Endothelial cell of hepatic sinusoid (primary cell): Measurements from ENCODE around the gene PARP3.
"Not testable (repeated sequence)": the region's sequence is repeated elsewhere in the genome, so short reads cannot be mapped to it uniquely, and the experiment has no call there.

Experiments used
- in situ Hi-C: cut with HindIII; loops from 2 replicates; pipeline ENCODE4 v1.10.0; 2017; ENCODE audit warnings: low sequenced_read_pairs

PARP3 gene

DNA sequence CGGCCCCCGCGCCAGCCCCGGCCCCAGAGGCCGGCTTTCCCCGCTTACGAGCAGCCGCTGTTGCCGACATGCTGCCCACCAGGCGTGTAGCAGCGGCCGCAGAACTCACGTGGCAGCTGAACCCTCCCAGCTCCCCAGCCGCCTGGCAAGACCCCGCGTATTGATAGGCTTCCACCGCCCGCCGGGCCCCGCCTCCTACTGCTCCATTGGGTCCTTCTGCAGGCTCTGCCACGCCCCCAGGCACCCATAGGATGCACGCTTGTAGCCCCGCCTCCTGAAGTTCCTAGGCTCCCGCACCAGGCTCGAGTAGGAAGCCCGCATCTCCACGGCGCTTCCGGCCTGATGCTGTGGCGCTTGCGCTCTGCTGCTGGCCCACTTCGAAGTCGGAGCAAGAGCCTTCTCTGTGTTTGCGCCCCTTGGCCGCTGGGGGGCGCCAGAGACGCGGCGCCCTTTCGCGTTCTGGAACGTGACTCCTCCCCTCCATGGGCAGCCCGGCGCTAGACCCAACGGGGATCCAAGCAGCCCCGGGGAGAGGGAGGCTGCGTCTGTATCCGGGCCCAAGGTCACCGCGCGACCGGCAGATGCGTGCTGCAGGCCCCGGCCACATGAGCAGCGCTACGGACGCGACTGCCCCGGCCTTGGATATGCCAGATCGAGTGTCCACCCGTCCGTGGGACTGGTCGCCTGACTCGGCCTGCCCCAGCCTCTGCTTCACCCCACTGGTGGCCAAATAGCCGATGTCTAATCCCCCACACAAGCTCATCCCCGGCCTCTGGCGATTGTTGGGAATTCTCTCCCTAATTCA lies at the start of gene PARP3, which contains the start of gene RRP9:
TSS of gene PARP3 (plus strand) at position 566 of the 805 bp plus-strand sequence. CDS start 993 bp downstream, outside the sequence.
TSS of gene RRP9 (minus strand) at position 107 of the 805 bp plus-strand sequence. CDS start at position 70, 37 bp downstream.
- in situ Hi-C loops: loop anchor here (10.0 kb wide), 1 partner anchor 53 kb away; the partner anchor contains the start of gene RPL29

DNA sequence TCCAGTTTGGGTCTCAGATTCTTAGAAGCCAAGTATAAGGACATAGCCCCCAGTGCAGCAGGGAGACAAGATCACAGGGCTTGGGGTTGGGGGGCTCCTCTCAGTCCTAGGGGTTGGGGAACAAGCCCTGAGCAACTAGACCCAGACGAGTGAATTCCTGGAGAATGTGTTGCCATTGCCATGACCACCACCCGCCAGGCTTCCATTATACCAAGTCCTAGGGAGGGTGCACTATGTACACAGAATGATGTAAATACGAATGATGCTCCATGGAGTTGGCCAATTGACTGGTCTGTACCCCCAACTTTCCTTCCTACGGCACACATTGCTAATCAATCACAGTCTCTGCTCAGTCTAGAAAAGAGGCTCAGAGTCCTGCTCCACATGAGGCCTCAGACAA lies 47.8 kb upstream of the PARP3 start:
- in situ Hi-C loops: loop anchor here (10.0 kb wide), 1 partner anchor 70 kb away; the partner anchor contains the start of gene PCBP4

DNA sequence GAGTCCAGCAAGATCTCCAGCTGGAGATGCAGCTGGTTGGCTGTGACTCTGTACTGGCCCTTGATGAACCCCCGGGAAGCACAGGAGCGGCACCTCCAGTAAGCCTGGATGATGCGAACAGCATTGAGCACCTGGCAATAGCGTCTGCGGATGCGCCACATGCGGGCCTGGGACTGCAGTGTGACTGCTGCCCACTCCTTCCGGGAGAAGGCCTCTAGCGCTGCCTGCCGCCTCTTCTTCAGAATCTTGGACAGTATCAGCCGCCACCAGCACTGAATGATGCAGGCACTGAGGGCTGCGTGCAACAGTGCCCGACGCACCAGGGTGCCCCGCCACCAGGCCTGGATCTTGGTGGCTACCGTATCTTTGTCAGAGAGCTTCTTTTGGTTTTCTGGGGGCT lies 47.2 kb upstream of the PARP3 start:
- in situ Hi-C loops: loop anchor here (10.0 kb wide), 1 partner anchor 70 kb away; the partner anchor contains the start of gene PCBP4

DNA sequence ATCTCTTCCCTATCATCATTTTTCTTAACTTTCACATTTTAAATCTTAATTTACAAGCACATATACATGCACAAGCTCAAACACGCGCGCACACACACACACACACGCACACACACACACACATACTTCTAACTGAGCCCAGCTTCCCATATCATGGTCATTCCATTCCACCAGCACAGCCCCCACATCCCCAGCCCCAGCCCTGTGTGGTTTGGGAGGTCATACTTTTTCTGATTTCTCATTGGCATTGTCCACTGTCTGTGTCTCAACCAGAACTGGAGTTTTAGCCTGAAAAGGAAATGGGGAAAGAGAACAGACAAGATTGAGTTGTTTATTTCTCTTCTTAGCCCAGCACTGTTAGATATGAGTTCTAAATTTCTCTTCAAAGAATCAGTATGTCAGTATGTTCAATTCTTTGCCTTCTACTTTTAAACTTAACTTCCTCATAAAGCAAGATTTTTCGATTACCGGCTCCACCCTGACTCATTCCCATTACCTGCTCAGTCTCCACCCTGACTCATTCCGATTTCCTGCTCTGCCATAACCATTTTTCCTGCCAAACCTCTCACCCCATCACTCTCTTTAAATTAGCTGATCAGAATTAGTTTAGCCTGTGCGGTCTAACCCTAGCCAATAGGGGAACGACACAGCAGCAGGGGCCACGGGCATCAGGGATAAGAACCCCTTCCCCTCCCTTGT lies 45.4 kb upstream of the PARP3 start:
- in situ Hi-C loops: loop anchor here (10.0 kb wide), 1 partner anchor 68 kb away; the partner anchor contains the start of gene PCBP4

DNA sequence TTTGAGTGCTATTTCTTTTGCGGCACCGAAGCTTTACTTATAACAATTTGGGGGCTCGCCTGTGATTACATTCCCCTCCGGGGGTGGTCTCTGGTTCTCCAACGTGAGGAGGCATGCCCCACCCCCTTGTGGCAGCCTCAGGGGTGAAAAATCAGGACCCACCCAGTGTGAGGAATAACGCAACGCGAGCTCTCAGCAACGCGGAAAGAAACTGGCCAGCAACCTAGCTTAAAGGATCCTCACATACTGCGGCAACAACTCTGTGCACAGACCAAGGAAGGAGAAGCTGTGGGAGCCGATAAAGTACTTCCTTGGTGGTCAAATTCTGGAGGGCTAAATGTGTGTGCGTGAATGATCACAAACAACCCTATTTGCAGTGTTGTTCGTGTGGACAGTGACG lies 44.8 kb upstream of the PARP3 start:
- in situ Hi-C loops: loop anchor here (10.0 kb wide), 1 partner anchor 67 kb away; the partner anchor contains the start of gene PCBP4

DNA sequence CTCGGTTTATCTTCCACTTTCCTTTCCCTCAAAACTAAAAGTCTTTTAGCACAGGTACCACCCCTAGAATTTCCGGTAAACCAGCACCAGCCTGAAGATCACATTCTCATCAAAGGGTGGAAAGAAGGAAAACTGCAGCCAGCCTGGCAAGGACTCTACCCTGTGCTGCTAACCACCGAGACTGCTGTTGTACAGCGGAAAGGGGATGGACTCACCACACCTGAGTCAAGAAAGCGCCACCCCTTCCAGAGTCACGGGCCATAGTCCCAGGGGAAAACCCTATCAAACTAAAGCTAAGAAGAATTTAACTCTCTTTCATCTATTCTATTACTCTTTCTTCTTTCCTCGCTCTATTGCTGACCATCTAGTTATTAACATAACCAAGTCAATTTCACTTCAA lies 42.1 kb upstream of the PARP3 start:
- in situ Hi-C loops: not testable (repeated sequence)

DNA sequence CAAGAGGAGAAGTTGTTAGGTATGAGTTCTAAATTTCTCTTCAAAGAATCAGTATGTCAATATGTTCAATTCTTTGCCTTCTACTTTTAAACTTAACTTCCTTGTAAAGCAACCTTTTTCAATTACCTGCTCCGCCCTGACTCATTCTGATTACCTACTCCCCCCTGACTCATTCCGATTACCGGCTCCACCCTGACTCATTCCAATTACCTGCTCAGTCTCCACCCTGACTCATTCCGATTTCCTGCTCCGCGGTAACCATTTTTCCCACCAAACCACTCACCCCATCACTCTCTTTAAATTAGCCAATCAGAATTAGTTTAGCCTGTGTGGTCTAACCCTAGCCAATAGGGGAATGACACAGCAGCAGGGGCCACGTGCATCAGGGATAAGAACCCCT lies 39.8 kb upstream of the PARP3 start:
- in situ Hi-C loops: not testable (repeated sequence)

DNA sequence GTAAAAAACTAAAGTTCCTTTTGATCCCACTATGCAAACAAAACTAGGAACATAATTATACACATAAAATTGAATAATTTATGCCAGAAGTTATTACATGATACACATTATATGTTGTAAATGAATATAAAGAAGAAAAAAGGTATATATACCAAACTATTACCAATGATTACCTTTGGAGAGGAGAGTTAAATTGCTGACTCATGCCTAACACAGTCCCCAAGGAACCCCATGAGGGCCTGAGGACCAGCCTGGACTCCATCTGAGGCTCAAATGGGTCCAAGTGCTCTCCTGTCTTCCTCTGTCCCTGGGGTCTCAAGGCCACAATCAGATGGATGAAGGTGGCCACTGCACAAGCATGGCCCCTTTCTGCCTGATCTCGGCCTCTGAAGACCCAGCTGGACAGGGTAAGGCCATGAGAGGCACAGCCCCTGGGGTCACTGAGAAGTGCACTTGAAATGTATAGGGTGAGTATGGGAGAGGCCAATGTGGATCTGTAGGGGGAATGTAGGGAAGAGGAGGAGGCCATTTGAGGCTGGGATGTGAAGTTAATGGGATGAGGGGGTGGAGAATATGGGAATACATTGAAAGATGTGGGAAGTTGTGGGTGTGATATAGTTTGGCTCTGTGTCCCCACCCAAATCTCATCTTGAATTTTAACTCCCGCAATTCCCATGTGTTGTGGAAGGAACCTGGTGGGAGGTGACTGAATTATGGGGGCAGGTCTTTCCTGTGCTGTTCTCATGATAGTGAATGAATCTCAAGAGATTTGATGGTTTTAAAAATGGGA lies 37.9 kb upstream of the PARP3 start:
- in situ Hi-C loops: no loop called here

DNA sequence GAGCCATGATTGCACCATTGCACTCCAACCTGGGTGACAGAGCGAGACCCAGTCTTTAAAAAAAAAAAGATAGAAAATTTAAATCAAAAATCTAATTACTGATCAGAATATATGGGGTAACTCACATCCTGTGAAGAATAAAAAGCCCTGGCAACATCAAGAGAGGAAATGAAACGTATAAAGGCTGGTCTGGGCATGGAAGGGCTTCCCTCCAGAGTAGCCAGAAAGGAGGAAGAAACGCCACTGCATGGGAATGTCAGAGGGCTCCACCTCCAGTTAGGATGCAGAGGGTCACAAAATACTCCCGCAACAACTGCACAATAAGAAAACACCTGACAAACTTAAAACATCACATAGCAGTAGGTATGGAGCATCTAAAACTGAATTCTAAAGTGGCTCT lies 34.1 kb upstream of the PARP3 start:
- in situ Hi-C loops: no loop called here

DNA sequence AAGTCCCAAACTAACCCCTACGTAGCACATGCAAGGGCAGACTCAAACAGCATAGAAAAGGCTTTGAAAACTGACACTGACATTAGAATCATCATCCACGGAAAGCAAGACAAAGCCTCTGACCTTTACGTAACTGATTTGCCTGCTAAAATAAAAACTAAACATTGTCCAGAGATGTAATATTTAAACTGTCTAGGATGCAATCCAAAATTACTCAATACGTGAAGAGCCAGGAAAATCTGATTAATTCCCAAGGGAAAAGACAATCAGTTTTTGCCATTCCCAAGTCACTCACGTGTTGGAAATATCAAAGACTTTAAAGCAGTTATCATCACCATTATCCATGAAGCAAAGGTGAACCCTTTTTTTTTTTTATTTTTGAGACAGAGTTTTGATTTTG lies 25.7 kb upstream of the PARP3 start:
- in situ Hi-C loops: no loop called here

DNA sequence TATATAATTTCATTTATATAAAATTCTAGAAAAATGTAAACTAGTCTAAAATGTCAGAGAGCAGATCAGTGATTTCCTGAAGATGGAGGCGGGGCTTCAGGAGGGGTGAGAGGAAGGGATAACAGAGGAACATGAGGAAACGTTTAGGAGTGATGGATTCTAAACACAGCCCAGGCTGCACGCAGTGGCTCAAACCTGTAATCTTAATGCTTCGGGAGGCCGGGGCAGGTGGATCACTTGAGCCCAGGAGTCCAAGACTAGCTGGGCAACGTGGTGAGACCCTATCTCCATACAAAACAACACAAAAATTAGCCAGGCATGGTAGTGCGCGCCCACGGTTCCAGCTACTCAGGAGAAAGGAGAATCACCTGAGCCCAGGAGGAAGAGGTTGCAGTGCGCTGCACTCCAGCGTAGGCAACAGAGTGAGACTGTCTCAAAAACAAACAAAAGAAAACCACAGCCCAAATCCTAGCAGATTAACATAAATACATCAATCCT lies 21.0 kb upstream of the PARP3 start:
- in situ Hi-C loops: no loop called here

DNA sequence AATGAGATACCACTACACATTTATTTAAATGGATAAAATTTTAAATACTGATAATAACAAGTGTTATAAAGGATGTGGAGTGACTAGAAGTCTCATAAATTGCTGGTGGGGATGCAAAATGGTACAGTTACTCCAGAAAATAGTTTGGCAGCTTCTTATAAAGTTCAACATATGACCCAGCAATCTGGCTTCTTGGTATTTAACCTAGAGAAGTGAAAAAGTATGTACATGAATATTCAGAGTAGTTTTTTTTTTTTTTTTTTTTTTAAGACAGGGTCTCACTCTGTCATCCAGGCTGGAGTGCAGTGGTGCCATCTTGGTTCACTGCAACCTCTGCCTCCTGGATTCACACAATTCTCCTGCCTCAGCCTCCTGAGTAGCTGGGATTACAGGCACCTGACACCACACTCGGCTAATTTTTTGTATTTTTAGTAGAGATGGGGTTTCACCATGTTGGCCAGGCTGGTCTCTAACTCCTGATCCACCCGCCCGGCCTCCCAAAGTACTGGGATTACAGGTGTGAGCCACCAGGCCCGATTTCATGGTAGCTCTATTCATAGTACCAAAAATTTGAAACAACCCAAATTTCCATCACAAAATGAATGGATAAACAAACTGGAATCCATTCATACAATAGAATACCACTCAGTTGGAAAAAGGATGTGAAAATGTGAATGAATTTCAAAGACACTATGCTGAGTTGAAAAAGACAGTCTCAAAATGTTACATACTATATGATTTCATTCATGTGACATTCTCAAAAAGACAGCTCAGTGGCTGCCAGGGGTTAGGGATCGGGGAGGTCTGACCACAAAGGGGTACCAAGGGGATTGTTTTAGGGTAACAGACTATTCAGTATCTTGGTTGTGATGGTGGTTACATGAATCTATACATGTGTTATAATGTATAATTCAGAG lies 14.8 kb upstream of the PARP3 start:
- in situ Hi-C loops: no loop called here

DNA sequence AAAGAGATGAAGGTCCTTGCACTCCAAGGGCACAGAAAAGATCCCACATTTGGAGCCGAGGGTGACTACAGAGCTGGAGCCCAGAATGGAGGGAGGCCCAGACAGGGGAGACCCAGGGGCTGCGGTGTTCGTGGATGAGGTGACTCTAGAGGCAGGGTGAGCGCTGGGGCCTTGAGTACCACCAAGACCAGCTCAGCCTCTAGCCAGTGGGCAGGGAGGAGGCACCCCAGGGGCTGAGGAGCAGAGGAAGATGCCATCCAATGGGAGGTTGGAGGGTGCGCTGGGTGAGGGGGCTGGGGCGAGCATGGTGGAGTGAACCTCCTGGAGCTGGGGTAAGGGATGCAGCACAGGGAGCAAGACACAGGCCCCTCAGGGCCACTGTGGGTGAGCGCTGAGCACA lies 13.7 kb upstream of the PARP3 start:
- in situ Hi-C loops: no loop called here

DNA sequence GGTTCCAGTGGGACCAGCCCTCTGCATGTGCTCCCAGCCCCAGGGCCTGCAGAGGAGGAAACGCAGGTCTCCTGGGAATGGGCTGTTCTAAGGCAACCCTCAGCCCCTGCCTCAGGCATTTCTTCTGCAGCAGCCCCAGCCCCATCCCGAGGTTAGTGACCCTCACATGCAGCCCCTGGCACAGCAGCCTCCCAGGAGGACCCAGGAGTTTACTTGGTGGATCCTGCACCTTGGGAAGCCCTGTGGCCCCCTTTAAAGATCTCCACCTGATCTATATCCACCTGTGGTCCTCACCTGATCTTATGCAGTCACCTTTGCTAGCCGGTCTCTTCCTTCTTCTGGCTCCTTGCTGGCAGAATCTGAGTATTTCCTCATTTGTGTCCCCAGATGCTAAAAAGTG lies 13.2 kb upstream of the PARP3 start:
- in situ Hi-C loops: not testable (repeated sequence)

DNA sequence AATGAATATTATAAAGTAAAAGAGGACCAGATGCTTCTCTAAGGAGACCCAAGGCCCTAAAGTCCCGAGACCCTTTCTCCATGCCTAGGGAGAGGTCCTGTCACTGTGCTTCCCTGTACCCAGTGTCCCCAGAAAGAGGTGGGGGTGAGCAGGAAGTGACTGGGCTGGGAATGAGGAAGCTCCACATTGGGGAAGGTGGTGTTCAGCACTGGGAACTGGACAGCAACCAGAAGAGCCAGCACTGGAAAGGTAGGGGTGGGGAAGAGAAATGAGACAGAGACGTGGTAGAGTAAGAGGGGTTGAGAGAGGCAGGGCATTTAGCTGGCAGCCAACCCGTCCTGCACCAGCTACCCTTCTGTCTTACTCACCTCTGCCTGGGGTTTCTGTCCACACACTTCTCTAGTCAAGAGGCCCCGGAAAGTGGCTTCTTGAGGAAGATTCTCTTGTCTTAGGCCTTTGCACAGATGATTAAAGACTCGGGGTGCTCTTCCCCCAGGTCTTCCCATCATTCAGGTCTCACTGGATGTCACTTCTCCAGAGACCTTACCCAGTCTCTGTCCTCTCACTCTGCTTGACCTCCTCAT lies 12.7 kb upstream of the PARP3 start:
- in situ Hi-C loops: no loop called here

DNA sequence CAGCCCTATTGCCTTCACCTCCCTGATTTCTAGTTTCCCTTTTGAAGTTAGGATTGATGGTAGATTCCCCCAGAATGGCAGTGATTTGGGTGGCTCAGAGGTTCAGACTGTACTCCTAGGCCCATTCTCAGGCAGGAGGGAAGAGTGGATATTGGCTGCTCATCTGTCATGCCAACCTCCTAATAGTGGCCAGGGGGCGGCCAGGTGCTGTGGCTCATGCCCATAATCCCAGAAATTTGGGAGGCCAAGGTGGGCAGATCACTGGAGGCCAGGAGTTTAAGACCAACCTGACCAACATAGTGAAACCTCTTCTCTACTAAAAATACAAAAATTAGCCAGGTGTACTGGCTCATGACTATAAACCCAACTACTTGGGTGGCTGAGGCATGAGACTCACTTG lies 11.7 kb upstream of the PARP3 start:
- in situ Hi-C loops: no loop called here

DNA sequence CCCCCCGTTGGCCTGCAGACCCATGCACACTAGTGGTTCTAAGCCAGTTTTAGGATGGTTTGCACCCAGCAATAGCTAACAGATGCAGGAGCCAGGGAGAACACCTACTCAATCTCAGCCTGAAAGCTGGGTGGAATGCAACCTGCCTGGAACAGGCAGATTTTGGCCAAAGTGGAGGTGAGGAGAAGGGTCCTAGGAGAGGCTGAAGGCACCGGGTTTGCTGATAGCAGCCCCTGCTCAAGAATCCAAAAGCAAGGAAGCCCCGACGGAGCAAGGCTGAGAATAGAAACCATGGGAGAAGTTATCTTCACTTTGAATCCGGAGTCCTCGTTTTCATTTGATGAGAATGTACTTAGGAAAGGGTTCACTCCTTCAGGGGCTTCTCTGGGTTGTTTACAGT lies 10.4 kb upstream of the PARP3 start:
- in situ Hi-C loops: no loop called here

DNA sequence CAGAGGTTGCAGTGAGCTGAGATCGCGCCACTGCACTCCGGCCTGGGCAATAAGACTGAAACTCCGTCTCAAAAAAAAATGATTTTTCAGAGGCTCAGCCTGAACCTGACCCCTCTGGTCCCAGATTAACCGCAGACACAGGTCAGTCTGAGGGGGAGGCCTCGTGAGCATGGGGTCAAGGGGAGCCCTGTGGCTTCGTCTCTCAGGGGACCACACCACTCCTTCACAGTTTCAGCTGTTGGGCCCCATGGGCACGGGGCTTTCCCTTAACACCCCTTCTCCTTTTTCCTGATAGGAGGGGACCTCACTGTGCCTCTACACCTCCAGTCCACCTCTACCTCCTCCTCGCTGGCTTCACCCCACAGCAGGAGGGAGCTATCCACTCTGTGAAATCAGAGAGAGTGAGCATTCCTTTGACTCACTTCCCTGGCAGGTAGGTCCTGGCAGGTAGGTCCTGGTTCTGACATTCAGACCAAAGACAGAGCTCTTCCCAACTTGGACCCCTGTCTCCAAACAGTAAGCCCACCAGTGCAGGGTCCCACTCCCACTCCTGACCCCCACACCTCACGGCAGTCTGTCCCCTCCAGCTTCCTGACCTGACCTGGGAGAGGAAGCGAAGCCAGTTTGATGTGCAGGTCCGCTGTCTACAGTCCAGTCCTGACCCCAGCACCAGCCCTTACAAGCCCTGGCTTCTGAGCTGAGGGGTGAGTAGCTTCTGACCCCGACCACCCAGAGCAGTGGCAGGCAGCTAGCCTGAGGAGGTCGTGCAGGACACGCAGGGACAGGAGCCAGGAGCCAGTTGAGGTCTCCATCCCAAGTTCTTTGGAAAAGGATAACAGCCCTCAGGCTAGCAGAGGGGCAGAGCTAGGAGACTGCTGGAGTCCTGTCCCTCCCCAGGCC lies 9.4 kb upstream of the PARP3 start:
- in situ Hi-C loops: no loop called here
